GM10248 (cell line): ENCODE data around the gene ZNF382.

Experiments used
- CTCF ChIA-PET: fragments of 300-600 bp; sonication (Branson Sonifier 250); formaldehyde crosslinking; extraction: SDS; loops from one replicate; lab custom pipeline; 2021; ENCODE audit warnings: antibody characterized with exemption; lab: Yijun Ruan, JAX
- POLR2A ChIA-PET: fragments of 350-650 bp; sonication (Branson Sonifier 250); formaldehyde crosslinking; extraction: SDS; loops from one replicate; lab custom pipeline; 2020; ENCODE audit warnings: antibody characterized with exemption; lab: Yijun Ruan, JAX
- DNase-seq: peaks from one replicate; pipeline ENCODE4 v3.0.0; 2012; ENCODE audit errors: extremely low spot score
- TF ChIP-seq, protein P1 (sequence below): IDR thresholded peaks from 2 replicates; pipeline ENCODE4 v1.5.1; 2012; ENCODE audit warnings: mild to moderate bottlenecking, low read depth; ENCODE audit errors: extremely low read depth, missing control alignments, control extremely low read depth

The ZNF382 gene

GRCh38 chr19:36672368-36672767 is 67.3 kb downstream of the ZNF382 start:
- CTCF ChIA-PET = no interaction called here

DNA sequence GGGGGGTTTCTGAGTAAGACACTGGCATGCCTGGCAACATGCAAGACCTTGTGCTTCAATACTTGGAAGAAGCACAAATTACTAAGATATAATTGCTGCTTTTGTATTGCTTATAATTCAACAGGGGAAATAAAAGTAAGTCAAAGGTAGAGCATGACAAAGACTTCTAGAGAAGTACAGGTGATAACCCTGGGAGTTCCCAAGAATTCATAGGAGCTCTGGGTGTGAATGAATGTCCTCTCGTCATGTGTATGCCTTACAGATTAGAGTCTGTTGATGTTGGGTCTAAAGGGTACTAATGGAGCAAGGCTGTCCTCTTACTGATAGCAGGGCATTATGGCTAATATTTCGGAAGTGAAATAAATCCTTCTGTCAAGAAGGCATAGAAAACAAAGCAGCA is 69.1 kb downstream of the ZNF382 start:
- ChIA-PET CTCF (no interaction called here), POLR2A (no interaction called here)
- DNase-seq = no peak
- TF ChIP-seq, protein P1, sequence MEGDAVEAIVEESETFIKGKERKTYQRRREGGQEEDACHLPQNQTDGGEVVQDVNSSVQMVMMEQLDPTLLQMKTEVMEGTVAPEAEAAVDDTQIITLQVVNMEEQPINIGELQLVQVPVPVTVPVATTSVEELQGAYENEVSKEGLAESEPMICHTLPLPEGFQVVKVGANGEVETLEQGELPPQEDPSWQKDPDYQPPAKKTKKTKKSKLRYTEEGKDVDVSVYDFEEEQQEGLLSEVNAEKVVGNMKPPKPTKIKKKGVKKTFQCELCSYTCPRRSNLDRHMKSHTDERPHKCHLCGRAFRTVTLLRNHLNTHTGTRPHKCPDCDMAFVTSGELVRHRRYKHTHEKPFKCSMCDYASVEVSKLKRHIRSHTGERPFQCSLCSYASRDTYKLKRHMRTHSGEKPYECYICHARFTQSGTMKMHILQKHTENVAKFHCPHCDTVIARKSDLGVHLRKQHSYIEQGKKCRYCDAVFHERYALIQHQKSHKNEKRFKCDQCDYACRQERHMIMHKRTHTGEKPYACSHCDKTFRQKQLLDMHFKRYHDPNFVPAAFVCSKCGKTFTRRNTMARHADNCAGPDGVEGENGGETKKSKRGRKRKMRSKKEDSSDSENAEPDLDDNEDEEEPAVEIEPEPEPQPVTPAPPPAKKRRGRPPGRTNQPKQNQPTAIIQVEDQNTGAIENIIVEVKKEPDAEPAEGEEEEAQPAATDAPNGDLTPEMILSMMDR = no peak

More at GRCh38 chr19:36672368-36672767, 67.3 kb downstream of the ZNF382 start:
- POLR2A ChIA-PET = no interaction called here
- DNase-seq = no peak
- TF ChIP-seq, protein P1 = no peak

- DNase-seq = no peak
- CTCF ChIA-PET = no interaction called here
- TF ChIP-seq, protein P1 = no peak
- POLR2A ChIA-PET = no interaction called here
These were observed 74.3 kb downstream of the ZNF382 start for GRCh38 chr19:36679455-36679854.
